Activated CD4-positive, alpha-beta T cell treated with anti-CD3 and anti-CD28 coated beads, Interleukin-2, amount 10 ng/mL, durations not matched to agents 7 days and 5 days (primary cell): ENCODE results near the gene VILL. TPM values are rescaled to one million over a fixed set of nuclear protein-coding genes. Genes with fewer than 3 reads are reported as not detected.
A peak's percentile ranks its signal among the peaks of the same experiment; 100 is the strongest.

ENCODE experiments used
- CTCF ChIA-PET: fragments of 350-600 bp; sonication (Branson Sonifier 250); formaldehyde crosslinking; loops from one replicate; lab custom pipeline; 2021; ENCODE audit warnings: antibody characterized with exemption; lab: Charles Lee
- POLR2A ChIA-PET: fragments of 350-600 bp; sonication (Branson Sonifier 250); formaldehyde crosslinking; loops from one replicate; lab custom pipeline; 2021; ENCODE audit warnings: antibody characterized with exemption; lab: Charles Lee
- DNase-seq: peaks from one replicate; pipeline ENCODE4 v3.0.0-alpha.2; 2020
- H3K27ac Mint-ChIP-seq: one replicate; pipeline ENCODE4 v1.8.0; 2021; ENCODE audit warnings: mild to moderate bottlenecking, moderate library complexity, mixed read lengths
- H3K27me3 Mint-ChIP-seq: one replicate; pipeline ENCODE4 v1.8.0; 2021; ENCODE audit warnings: mixed read lengths
- H3K36me3 Mint-ChIP-seq: one replicate; pipeline ENCODE4 v1.8.0; 2021; ENCODE audit warnings: low read depth, mixed read lengths
- H3K4me1 Mint-ChIP-seq: one replicate; pipeline ENCODE4 v1.8.0; 2021; ENCODE audit warnings: mixed read lengths
- H3K4me3 Mint-ChIP-seq: one replicate; pipeline ENCODE4 v1.8.0; 2021; ENCODE audit warnings: mild to moderate bottlenecking, moderate library complexity, mixed read lengths
- H3K9me3 Mint-ChIP-seq: one replicate; pipeline ENCODE4 v1.8.0; 2021; ENCODE audit warnings: mixed read lengths
- total RNA-seq, 2 experiments: library from RNA; stranded (reverse); gene quantifications; one replicate each; pipeline ENCODE4 v1.2.3, GENCODE V29; 2021

The VILL gene
- total RNA-seq, 2 experiments from 2014 or later: 19.4 to 23.0 TPM

GRCh38 chr3:38000242-38000916 lies 9.8 kb downstream of the VILL start:
- peak overlapping the region; percentile 27 for H3K27ac Mint-ChIP-seq
- POLR2A ChIA-PET: no interaction called here
- CTCF ChIA-PET: interaction anchor here (1.4 kb wide), 1 partner anchor 25 kb away, joined by 3 read pairs; no protein-coding TSS in a partner anchor
- DNase-seq: no peak
- no peak overlapping the region for H3K4me3 Mint-ChIP-seq
- peaks cover 53% of the 10 kb centered on the region for H3K4me1 Mint-ChIP-seq
- H3K27me3 Mint-ChIP-seq: no peaks in the 10 kb centered on the region
- peaks cover 39% of the 10 kb centered on the region for H3K36me3 Mint-ChIP-seq
- no peaks in the 10 kb centered on the region for H3K9me3 Mint-ChIP-seq

DNA sequence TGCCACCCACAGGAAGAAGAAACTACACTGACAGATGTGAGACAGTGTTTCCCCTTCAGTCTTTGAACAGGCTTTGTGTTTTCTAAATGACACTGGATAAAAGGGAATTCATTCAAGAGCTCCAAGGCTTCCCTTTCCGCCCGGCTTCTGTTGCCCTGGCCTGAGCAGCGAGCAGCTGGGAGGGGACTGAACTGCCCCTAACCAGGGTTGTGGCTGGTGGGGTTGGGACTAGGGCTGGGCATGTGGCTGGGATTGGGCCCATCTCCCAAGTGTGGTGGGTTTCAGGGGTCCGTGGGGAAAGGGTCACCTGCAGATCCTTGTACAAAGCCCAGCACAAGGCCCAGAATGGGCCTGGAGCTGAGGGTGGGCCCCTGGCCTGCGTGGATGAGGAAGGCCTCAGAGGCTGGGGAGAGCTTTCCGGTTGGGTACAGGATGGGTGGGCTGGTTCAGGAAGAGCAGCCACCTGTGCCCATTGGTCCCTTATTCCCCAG lies 10.4 kb downstream of the VILL start:
- Mint-ChIP-seq H3K27me3 (no peaks in the 10 kb centered on the region), H3K27ac (no peak overlapping the region), H3K9me3 (no peaks in the 10 kb centered on the region), H3K4me1 (peaks cover 47% of the 10 kb centered on the region), H3K36me3 (peaks cover 32% of the 10 kb centered on the region), H3K4me3 (no peak overlapping the region)
- ChIA-PET POLR2A (no interaction called here), CTCF (interaction anchor here (1.0 to 1.4 kb wide), 3 partner anchors 10 to 145 kb away, joined by 3 read pairs; no protein-coding TSS in a partner anchor)
- DNase-seq: no peak

DNA sequence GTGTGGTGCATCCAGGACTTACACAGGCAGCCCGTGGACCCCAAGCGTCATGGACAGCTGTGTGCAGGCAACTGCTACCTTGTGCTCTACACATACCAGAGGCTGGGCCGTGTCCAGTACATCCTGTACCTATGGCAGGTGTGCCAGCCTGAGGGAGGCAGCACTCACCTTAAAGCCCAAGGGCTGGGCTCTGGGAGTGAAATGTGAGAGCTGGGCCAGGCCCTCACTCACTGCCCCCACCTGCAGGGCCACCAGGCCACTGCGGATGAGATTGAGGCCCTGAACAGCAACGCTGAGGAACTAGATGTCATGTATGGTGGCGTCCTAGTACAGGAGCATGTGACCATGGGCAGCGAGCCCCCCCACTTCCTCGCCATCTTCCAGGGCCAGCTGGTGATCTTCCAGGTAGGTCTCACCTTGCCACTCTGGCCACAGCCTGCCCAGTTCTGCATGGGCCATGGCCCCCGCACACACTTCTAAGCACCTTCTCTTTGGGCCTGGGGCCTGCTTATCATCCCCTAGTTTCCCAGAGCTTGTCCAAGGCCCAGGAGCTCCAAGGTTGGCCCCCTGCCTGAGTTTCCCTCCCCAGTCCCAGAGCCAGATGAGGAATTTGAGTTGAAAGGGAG lies 11.0 kb downstream of the VILL start:
- DNase-seq: no peak
- no peaks in the 10 kb centered on the region for H3K27me3 Mint-ChIP-seq
- H3K9me3 Mint-ChIP-seq: no peaks in the 10 kb centered on the region
- no peak overlapping the region for H3K27ac Mint-ChIP-seq
- ChIA-PET CTCF (interaction anchor here (1.0 to 1.4 kb wide), 6 partner anchors 10 to 146 kb away, joined by 3 to 6 read pairs (median 3); no protein-coding TSS in a partner anchor), POLR2A (no interaction called here)
- peaks cover 41% of the 10 kb centered on the region for H3K4me1 Mint-ChIP-seq
- no peak overlapping the region for H3K4me3 Mint-ChIP-seq
- peaks cover 27% of the 10 kb centered on the region for H3K36me3 Mint-ChIP-seq

- ChIA-PET CTCF (interaction anchor here (1.0 to 1.3 kb wide), 4 partner anchors 11 to 146 kb away, joined by 3 to 6 read pairs (median 3); no protein-coding TSS in a partner anchor), POLR2A (no interaction called here)
- H3K4me1 Mint-ChIP-seq: peaks cover 33% of the 10 kb centered on the region
- H3K27ac Mint-ChIP-seq: no peak overlapping the region
- no peaks in the 10 kb centered on the region for H3K9me3 Mint-ChIP-seq
- H3K27me3 Mint-ChIP-seq: no peaks in the 10 kb centered on the region
- H3K36me3 Mint-ChIP-seq: peaks cover 19% of the 10 kb centered on the region
- no peak for DNase-seq
- H3K4me3 Mint-ChIP-seq: no peak overlapping the region
Measured at GRCh38 chr3:38002291-38002876, 11.8 kb downstream of the VILL start.

DNA sequence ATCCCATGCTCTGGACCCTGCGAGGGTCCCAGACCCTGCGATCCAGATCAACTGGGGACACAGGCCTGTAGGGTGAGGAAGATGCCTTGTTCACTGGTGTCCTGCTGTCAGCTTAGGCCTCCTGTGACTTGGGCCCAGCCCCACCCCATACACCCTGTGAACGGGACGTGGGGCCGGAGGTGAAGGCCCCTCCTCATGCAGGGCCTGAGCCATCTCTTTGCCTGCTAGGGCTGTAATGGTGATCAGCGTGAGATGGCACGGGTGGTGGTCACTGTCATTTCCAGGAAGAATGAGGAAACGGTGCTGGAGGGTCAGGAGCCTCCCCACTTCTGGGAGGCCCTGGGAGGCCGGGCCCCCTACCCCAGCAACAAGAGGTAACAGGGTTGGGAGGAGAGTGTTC lies 12.4 kb downstream of the VILL start:
- no peak overlapping the region for H3K4me3 Mint-ChIP-seq
- CTCF ChIA-PET: interaction anchor here (1.0 to 1.6 kb wide), 4 partner anchors 10 to 19 kb away, joined by 3 to 8 read pairs (median 4); no protein-coding TSS in a partner anchor
- H3K9me3 Mint-ChIP-seq: no peaks in the 10 kb centered on the region
- no peak overlapping the region for H3K27ac Mint-ChIP-seq
- no peak for DNase-seq
- no peaks in the 10 kb centered on the region for H3K27me3 Mint-ChIP-seq
- peaks cover 19% of the 10 kb centered on the region for H3K36me3 Mint-ChIP-seq
- peaks cover 30% of the 10 kb centered on the region for H3K4me1 Mint-ChIP-seq
- POLR2A ChIA-PET: no interaction called here

GRCh38 chr3:38003371-38003816 lies 12.8 kb downstream of the VILL start:
- no peak overlapping the region for H3K27ac Mint-ChIP-seq

GRCh38 chr3:38003817-38004414 lies 13.3 kb downstream of the VILL start:
- no peak for DNase-seq
- CTCF ChIA-PET: interaction anchor here (0.7 to 1.6 kb wide), 8 partner anchors 9 to 41 kb away, joined by 3 to 8 read pairs (median 4); no protein-coding TSS in a partner anchor
- peak overlapping the region; percentile 71 for H3K27ac Mint-ChIP-seq

More at GRCh38 chr3:38003371-38003816, 12.8 kb downstream of the VILL start:
- POLR2A ChIA-PET: no interaction called here
- no peaks in the 10 kb centered on the region for H3K27me3 Mint-ChIP-seq
- peaks cover 26% of the 10 kb centered on the region for H3K4me1 Mint-ChIP-seq
- no peak overlapping the region for H3K4me3 Mint-ChIP-seq
- peak; percentile 49 for DNase-seq
- H3K36me3 Mint-ChIP-seq: peaks cover 19% of the 10 kb centered on the region
- CTCF ChIA-PET: interaction anchor here (0.7 to 1.6 kb wide), 8 partner anchors 10 to 42 kb away, joined by 3 to 8 read pairs (median 4); no protein-coding TSS in a partner anchor
- no peaks in the 10 kb centered on the region for H3K9me3 Mint-ChIP-seq

GRCh38 chr3:38004415-38005075 lies 14.0 kb downstream of the VILL start:
- peak overlapping the region; percentile 7 for H3K27ac Mint-ChIP-seq
- H3K4me1 Mint-ChIP-seq: peaks cover 16% of the 10 kb centered on the region
- H3K27me3 Mint-ChIP-seq: no peaks in the 10 kb centered on the region
- H3K36me3 Mint-ChIP-seq: peaks cover 14% of the 10 kb centered on the region
- DNase-seq: peak; percentile 70
- ChIA-PET CTCF (interaction anchor here (0.7 to 1.6 kb wide), 8 partner anchors 8 to 40 kb away, joined by 3 to 8 read pairs (median 4); no protein-coding TSS in a partner anchor), POLR2A (no interaction called here)
- H3K9me3 Mint-ChIP-seq: no peaks in the 10 kb centered on the region
- no peak overlapping the region for H3K4me3 Mint-ChIP-seq

More at GRCh38 chr3:38003817-38004414, 13.3 kb downstream of the VILL start:
- POLR2A ChIA-PET: no interaction called here
- Mint-ChIP-seq H3K4me1 (peaks cover 22% of the 10 kb centered on the region), H3K36me3 (peaks cover 19% of the 10 kb centered on the region), H3K9me3 (no peaks in the 10 kb centered on the region), H3K4me3 (no peak overlapping the region), H3K27me3 (no peaks in the 10 kb centered on the region)

DNA sequence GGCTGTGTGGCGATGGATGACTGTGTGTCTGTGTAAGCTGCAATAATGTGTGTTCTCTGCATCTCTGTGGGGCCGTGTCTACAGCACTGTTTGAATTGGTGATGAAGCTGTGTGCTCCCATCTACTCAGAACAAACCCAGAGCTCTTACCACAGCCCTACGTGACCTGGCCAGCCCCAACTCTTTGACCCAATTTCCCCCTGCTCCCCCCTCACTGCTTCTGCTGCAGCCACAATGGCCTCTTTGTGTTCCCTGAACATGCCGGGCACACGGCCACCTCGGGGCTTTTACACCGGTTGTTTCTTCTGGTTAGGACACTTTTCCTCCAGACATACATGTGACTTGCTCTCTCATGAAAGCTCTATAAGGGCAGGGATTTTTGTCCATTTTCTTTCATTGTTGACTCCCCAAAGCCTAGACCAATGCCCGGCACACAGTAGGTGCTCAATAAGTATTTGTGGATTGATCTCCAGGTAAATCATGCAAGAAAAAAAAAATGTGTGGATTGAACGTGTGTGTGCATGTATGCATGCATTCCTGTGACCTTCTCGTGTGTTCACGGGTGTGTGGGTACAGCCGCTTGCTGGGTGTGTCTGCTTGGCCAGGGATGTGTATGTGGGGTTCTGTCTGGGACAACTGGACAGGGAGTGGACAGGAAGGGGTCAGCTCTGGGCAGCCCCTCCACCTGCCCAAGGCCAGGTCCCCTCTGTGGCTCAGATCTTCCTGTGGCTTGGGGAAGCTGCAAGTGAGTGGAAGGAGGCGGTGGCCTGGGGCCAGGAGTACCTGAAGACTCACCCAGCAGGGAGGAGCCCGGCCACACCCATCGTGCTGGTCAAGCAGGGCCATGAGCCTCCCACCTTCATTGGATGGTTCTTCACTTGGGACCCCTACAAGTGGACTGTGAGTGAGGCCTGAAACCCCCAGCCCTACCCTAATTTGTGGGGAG lies 14.8 kb downstream of the VILL start:
- POLR2A ChIA-PET: interaction anchor here (0.7 kb wide), 1 partner anchor 223 kb away, joined by 3 read pairs; no protein-coding TSS in a partner anchor
- peaks cover 10% of the 10 kb centered on the region for H3K36me3 Mint-ChIP-seq
- CTCF ChIA-PET: interaction anchor here (0.6 to 1.0 kb wide), 4 partner anchors 8 to 487 kb away, joined by 3 to 5 read pairs (median 3); no protein-coding TSS in a partner anchor
- H3K4me3 Mint-ChIP-seq: no peak overlapping the region
- no peaks in the 10 kb centered on the region for H3K27me3 Mint-ChIP-seq
- no peaks in the 10 kb centered on the region for H3K9me3 Mint-ChIP-seq
- DNase-seq: no peak
- H3K4me1 Mint-ChIP-seq: peaks cover 14% of the 10 kb centered on the region
- H3K27ac Mint-ChIP-seq: no peak overlapping the region

DNA sequence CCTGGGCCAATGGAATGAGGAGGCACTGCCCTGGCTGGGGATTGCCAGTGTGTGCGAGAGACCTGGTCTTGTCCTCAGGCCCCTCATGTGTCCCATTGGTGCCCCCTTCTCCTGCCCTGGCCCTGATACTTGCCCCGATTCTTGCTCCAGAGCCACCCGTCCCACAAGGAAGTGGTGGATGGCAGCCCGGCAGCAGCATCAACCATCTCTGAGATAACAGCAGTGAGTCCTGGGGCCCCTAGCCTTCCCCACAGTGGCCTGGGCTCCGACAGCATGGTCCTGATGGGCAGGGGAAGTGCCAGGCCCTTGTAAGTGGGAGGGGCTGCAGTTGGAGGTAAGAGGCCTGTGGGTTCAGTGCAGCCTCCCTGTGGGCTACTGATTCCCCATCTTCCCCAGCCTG lies 15.4 kb downstream of the VILL start:
- no peak for DNase-seq
- H3K4me1 Mint-ChIP-seq: peaks cover 14% of the 10 kb centered on the region
- H3K9me3 Mint-ChIP-seq: no peaks in the 10 kb centered on the region
- peaks cover 7% of the 10 kb centered on the region for H3K36me3 Mint-ChIP-seq
- H3K27ac Mint-ChIP-seq: no peak overlapping the region
- no peak overlapping the region for H3K4me3 Mint-ChIP-seq
- H3K27me3 Mint-ChIP-seq: no peaks in the 10 kb centered on the region
- ChIA-PET CTCF (interaction anchor here (1.3 kb wide), 1 partner anchor 14 kb away, joined by 3 read pairs; no protein-coding TSS in a partner anchor), POLR2A (no interaction called here)
